ENCODE measurements around the gene ACTC1.

DNA sequence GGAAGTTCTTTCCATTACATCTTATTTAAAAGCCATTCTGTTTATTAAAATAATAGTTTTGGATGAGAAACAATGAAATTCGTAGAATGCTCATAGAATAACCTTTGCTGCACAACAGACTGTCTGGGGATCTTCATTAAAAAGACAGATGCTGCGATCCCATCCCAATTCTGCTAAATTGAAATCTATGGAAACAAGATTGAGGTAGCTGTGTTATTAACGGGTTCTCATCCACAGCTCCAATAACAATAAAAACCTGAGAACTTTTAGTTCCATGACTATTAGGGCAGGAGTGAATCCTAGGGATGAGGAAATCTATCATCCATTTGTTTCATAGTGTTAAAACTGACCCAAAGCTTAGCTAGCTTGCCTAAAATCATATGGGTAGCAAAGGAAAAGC is 38.1 kb downstream of the ACTC1 start:
- no peak for TF ChIP-seq POLR2A (IDR thresholded peaks at IDR 0.05; ENCODE audit: low read depth, low read length)
- TF ChIP-seq POLR2AphosphoS5 (IDR thresholded peaks at IDR 0.05; ENCODE audit: low read depth, low read length), result no peak
